OCI-LY7 (cell line): Measurements from ENCODE around the gene PNPLA4. TPM values are rescaled to one million over a fixed set of nuclear protein-coding genes. Genes with fewer than 3 reads are reported as not detected.

ENCODE experiments used
- BruUV-seq: library from RNA; stranded (reverse); fragments of 400-500 nt; replicated peaks from 2 replicates; lab custom pipeline; 2021; lab: Mats Ljungman, UMichigan
- CTCF ChIA-PET: fragments of 300-600 bp; sonication (Branson Sonifier 250); formaldehyde crosslinking; loops from one replicate; lab custom pipeline; 2022; ENCODE audit warnings: antibody characterized with exemption; ENCODE audit not compliant: unreplicated experiment; lab: Charles Lee
- POLR2A ChIA-PET: fragments of 300-600 bp; sonication (Branson Sonifier 250); formaldehyde crosslinking; loops from one replicate; lab custom pipeline; 2022; ENCODE audit warnings: antibody characterized with exemption; lab: Charles Lee
- DNase-seq: peaks from one replicate; pipeline ENCODE4 v3.0.0-alpha.2; 2015; ENCODE audit warnings: low spot score
- H2AFZ ChIP-seq: fragments of 200-600 bp; sonication (generic), shearing (Covaris generic); 2 replicates; pipeline ENCODE4 v1.6.1; 2014; ENCODE audit warnings: mild to moderate bottlenecking, antibody characterized with exemption, low read length, moderate library complexity
- H3K27ac ChIP-seq: fragments of 200-600 bp; sonication (generic); 2 replicates; pipeline ENCODE4 v1.5.1; 2014; ENCODE audit warnings: mixed run types, low read depth, mild to moderate bottlenecking, moderate library complexity, low read length, inconsistent platforms; ENCODE audit not compliant: poor library complexity, severe bottlenecking
- H3K36me3 ChIP-seq: fragments of 200-600 bp; sonication (generic); 2 replicates; pipeline ENCODE4 v1.6.1; 2014; ENCODE audit warnings: mild to moderate bottlenecking, antibody characterized with exemption, low read length, moderate library complexity, mixed read lengths; ENCODE audit not compliant: insufficient read depth
- H3K4me1 ChIP-seq: fragments of 200-600 bp; sonication (generic); 2 replicates; pipeline ENCODE4 v1.5.1; 2014; ENCODE audit warnings: mild to moderate bottlenecking, low read length; ENCODE audit not compliant: insufficient read depth, poor library complexity, severe bottlenecking
- H3K4me2 ChIP-seq: fragments of 200-600 bp; sonication (generic); 2 replicates; pipeline ENCODE4 v1.6.1; 2014; ENCODE audit warnings: mild to moderate bottlenecking, low read length
- H3K4me3 ChIP-seq: fragments of 200-600 bp; sonication (generic); 2 replicates; pipeline ENCODE4 v1.5.1; 2014; ENCODE audit warnings: mild to moderate bottlenecking, low read depth, low read length; ENCODE audit not compliant: poor library complexity, severe bottlenecking
- H3K79me2 ChIP-seq: fragments of 200-600 bp; sonication (generic); 2 replicates; pipeline ENCODE4 v1.6.1; 2016; ENCODE audit warnings: low read depth, mild to moderate bottlenecking, low read length, moderate library complexity, mixed read lengths; ENCODE audit not compliant: insufficient read depth
- H3K9me2 ChIP-seq: fragments of 200-600 bp; sonication (generic); 2 replicates; pipeline ENCODE4 v1.6.1; 2016; ENCODE audit warnings: mild to moderate bottlenecking, low read length, mixed read lengths; ENCODE audit not compliant: insufficient read depth
- H3K9me3 ChIP-seq: fragments of 200-600 bp; sonication (generic); 2 replicates; pipeline ENCODE4 v1.6.1; 2014; ENCODE audit warnings: mild to moderate bottlenecking, mixed run types, low read length, mixed read lengths
- H4K20me1 ChIP-seq: fragments of 200-600 bp; sonication (generic); 2 replicates; pipeline ENCODE4 v1.6.1; 2014; ENCODE audit warnings: mild to moderate bottlenecking, antibody characterized with exemption, low read length, moderate library complexity, mixed read lengths; ENCODE audit not compliant: insufficient read depth
- EZH2phosphoT487 ChIP-seq: fragments of 200-600 bp; sonication (generic); IDR thresholded peaks from 2 replicates; pipeline ENCODE4 v1.6.1; 2018; ENCODE audit warnings: low read depth, borderline replicate concordance, mild to moderate bottlenecking, mixed run types, antibody characterized with exemption, low read length, moderate library complexity, mixed read lengths
- intact Hi-C: fragments of 100-400 bp; cut with micrococcal nuclease; formaldehyde crosslinking; loops from one replicate; pipeline ENCODE4 v1.10.0; 2022; ENCODE audit not compliant: unreplicated experiment
- total RNA-seq, 2 experiments: library from RNA; depleted of rRNA in 1 of 2; stranded (reverse); fragments of >200 nt in 1 of 2; shearing (Covaris generic) in 1 of 2; gene quantifications; 2 replicates each; pipeline ENCODE4 v1.2.3, GENCODE V29; 2014 to 2022
- TF ChIP-seq, protein P1 (sequence below): fragments of 200-600 bp; sonication (generic); conservative IDR thresholded peaks from 2 replicates; pipeline ENCODE4 v1.5.1; 2014; ENCODE audit warnings: mild to moderate bottlenecking, antibody characterized with exemption, low read length, moderate library complexity, mixed read lengths

PNPLA4 gene
- total RNA-seq, 2 experiments from 2014 or later, result 4.4 to 10.7 TPM

DNA sequence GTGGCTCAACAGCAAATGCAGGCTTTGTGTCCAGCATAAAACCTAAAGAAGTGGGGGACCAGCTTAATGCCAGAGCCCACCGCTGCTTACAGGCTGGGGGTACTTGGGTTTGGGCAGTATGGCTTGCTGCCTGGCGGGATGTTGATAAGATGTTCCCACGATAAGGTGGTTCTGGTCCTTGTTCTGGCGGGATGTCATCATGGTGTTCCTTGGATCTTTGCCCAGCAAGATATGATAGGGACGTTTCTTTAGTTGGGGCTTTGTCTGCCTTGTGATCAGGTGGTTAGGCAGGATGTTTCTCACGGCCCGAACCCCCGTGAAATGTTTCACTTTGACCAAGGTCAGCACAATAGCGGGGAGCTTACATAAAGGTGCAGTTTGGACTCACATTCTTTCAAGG is 35.3 kb downstream of the PNPLA4 start:
- DNase-seq, result no peak
- CTCF ChIA-PET, result no interaction called here
- intact Hi-C loops, result no loop called here

GRCh38 chrX:7889680-7890079 is 37.5 kb downstream of the PNPLA4 start:
- Histone ChIP-seq H3K9me3 (no peaks in the 10 kb centered on the region), H3K79me2 (no peaks in the 10 kb centered on the region), H3K4me1 (no peaks in the 10 kb centered on the region), H2AFZ (no peak overlapping the region), H3K9me2 (no peaks in the 10 kb centered on the region), H3K4me2 (no peak overlapping the region), H4K20me1 (no peaks in the 10 kb centered on the region), H3K4me3 (no peak overlapping the region), H3K36me3 (no peaks in the 10 kb centered on the region), H3K27ac (no peak overlapping the region)
- no TSS peak for BruUV-seq
- intact Hi-C loops, result no loop called here
- TF ChIP-seq EZH2phosphoT487, result no peak
- TF ChIP-seq, protein P1, sequence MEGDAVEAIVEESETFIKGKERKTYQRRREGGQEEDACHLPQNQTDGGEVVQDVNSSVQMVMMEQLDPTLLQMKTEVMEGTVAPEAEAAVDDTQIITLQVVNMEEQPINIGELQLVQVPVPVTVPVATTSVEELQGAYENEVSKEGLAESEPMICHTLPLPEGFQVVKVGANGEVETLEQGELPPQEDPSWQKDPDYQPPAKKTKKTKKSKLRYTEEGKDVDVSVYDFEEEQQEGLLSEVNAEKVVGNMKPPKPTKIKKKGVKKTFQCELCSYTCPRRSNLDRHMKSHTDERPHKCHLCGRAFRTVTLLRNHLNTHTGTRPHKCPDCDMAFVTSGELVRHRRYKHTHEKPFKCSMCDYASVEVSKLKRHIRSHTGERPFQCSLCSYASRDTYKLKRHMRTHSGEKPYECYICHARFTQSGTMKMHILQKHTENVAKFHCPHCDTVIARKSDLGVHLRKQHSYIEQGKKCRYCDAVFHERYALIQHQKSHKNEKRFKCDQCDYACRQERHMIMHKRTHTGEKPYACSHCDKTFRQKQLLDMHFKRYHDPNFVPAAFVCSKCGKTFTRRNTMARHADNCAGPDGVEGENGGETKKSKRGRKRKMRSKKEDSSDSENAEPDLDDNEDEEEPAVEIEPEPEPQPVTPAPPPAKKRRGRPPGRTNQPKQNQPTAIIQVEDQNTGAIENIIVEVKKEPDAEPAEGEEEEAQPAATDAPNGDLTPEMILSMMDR, result no peak
- ChIA-PET CTCF (no interaction called here), POLR2A (interaction anchor here (0.6 kb wide), 2 partner anchors 34 to 40 kb away, joined by 3 read pairs; no protein-coding TSS in a partner anchor)
- DNase-seq, result no peak

More for the DNA sequence above, 35.3 kb downstream of the PNPLA4 start:
- no peaks in the 10 kb centered on the region for H3K36me3 ChIP-seq
- TF ChIP-seq EZH2phosphoT487, result no peak
- TF ChIP-seq, protein P1, result no peak
- H3K79me2 ChIP-seq, result no peaks in the 10 kb centered on the region
- no peak overlapping the region for H2AFZ ChIP-seq
- no peak overlapping the region for H3K4me2 ChIP-seq
- H3K27ac ChIP-seq, result no peak overlapping the region
- H4K20me1 ChIP-seq, result no peaks in the 10 kb centered on the region
- no peaks in the 10 kb centered on the region for H3K9me2 ChIP-seq
- no peaks in the 10 kb centered on the region for H3K4me1 ChIP-seq
- POLR2A ChIA-PET, result no interaction called here
- no peaks in the 10 kb centered on the region for H3K9me3 ChIP-seq
- no TSS peak for BruUV-seq
- no peak overlapping the region for H3K4me3 ChIP-seq

DNA sequence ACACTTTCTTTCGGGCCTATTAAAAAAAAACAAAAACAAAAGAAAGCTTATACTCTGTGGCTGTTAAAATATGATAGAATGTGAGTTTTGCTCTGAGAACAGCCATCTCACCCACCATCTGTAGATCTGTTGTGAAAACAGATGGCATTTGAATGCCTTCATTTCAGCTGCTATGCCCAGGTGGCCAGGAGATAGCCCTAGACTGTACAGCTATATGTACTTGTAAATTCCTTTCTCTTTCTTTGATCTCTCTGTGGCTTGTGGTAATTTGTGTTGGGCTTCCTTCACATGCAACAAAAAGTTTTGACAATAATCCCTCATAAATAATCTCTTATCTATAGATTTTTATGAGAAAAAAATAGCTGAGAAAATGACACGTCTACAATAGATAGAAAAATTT is 38.1 kb downstream of the PNPLA4 start:
- Histone ChIP-seq H3K4me1 (no peaks in the 10 kb centered on the region), H3K27ac (no peak overlapping the region), H3K36me3 (no peaks in the 10 kb centered on the region), H3K9me2 (no peaks in the 10 kb centered on the region), H4K20me1 (no peaks in the 10 kb centered on the region), H3K4me2 (no peak overlapping the region), H2AFZ (no peak overlapping the region), H3K9me3 (no peaks in the 10 kb centered on the region), H3K79me2 (no peaks in the 10 kb centered on the region), H3K4me3 (no peak overlapping the region)
- ChIA-PET CTCF (no interaction called here), POLR2A (interaction anchor here (0.6 kb wide), 2 partner anchors 33 to 40 kb away, joined by 3 read pairs; no protein-coding TSS in a partner anchor)
- no TSS peak for BruUV-seq
- TF ChIP-seq, protein P1, result no peak
- TF ChIP-seq EZH2phosphoT487, result no peak
- no peak for DNase-seq
- intact Hi-C loops, result no loop called here
